HEK293 (cell line): Measurements from ENCODE around the gene ARID1A.
A peak's percentile ranks its signal among the peaks of the same experiment; 100 is the strongest.

ENCODE experiments used
- BCL6B ChIP-seq: fragments of 450-650 bp; formaldehyde crosslinking; IDR thresholded peaks from 2 replicates; pipeline ENCODE4 v1.5.1; 2017; ENCODE audit warnings: missing biosample characterization, missing genetic modification characterization
- IKZF3 ChIP-seq: fragments of 450-650 bp; IDR thresholded peaks from 2 replicates; pipeline ENCODE4 v1.5.0; 2018; ENCODE audit warnings: missing biosample characterization, mild to moderate bottlenecking, missing genetic modification characterization, moderate library complexity
- SALL2 ChIP-seq: fragments of 450-650 bp; formaldehyde crosslinking; IDR thresholded peaks from 2 replicates; pipeline ENCODE4 v1.5.0; 2017; ENCODE audit warnings: missing biosample characterization, mild to moderate bottlenecking, missing genetic modification characterization, borderline replicate concordance
- SCRT2 ChIP-seq: fragments of 450-650 bp; formaldehyde crosslinking; IDR thresholded peaks from 2 replicates; pipeline ENCODE4 v1.5.1; 2016; ENCODE audit warnings: missing biosample characterization, missing genetic modification characterization
- SP2 ChIP-seq: fragments of 450-650 bp; formaldehyde crosslinking; IDR thresholded peaks from 2 replicates; pipeline ENCODE4 v1.5.1; 2016; ENCODE audit warnings: missing biosample characterization, missing genetic modification characterization
- SP7 ChIP-seq: fragments of 450-650 bp; formaldehyde crosslinking; IDR thresholded peaks from 2 replicates; pipeline ENCODE4 v1.5.1; 2016; ENCODE audit warnings: missing biosample characterization, missing genetic modification characterization
- ZBTB17 ChIP-seq: fragments of 450-650 bp; formaldehyde crosslinking; IDR thresholded peaks from 2 replicates; pipeline ENCODE4 v1.5.1; 2016; ENCODE audit warnings: missing biosample characterization, missing genetic modification characterization
- ZFP69B ChIP-seq: fragments of 450-650 bp; formaldehyde crosslinking; IDR thresholded peaks from 2 replicates; pipeline ENCODE4 v1.5.1; 2016; ENCODE audit warnings: missing biosample characterization, missing genetic modification characterization
- ZNF140 ChIP-seq: fragments of 450-650 bp; formaldehyde crosslinking; IDR thresholded peaks from 2 replicates; pipeline ENCODE4 v1.5.1; 2016; ENCODE audit warnings: missing biosample characterization, missing genetic modification characterization
- ZNF174 ChIP-seq: fragments of 450-650 bp; formaldehyde crosslinking; IDR thresholded peaks from 2 replicates; pipeline ENCODE4 v1.5.0; 2017; ENCODE audit warnings: missing biosample characterization, mild to moderate bottlenecking, missing genetic modification characterization
- ZNF19 ChIP-seq: fragments of 450-650 bp; formaldehyde crosslinking; IDR thresholded peaks from 2 replicates; pipeline ENCODE4; 2016; ENCODE audit warnings: missing biosample characterization, missing genetic modification characterization, low read depth
- ZNF202 ChIP-seq: fragments of 450-650 bp; formaldehyde crosslinking; IDR thresholded peaks from 2 replicates; pipeline ENCODE4 v1.5.1; 2016; ENCODE audit warnings: missing biosample characterization, missing genetic modification characterization, borderline replicate concordance
- ZNF214 ChIP-seq: fragments of 450-650 bp; formaldehyde crosslinking; IDR thresholded peaks from 2 replicates; pipeline ENCODE4 v1.5.1; 2017; ENCODE audit warnings: missing biosample characterization, mild to moderate bottlenecking, missing genetic modification characterization, borderline replicate concordance
- ZNF24 ChIP-seq: fragments of 450-650 bp; formaldehyde crosslinking; IDR thresholded peaks from 2 replicates; pipeline ENCODE4 v1.5.1; 2016; ENCODE audit warnings: missing biosample characterization, missing genetic modification characterization
- ZNF366 ChIP-seq: fragments of 450-650 bp; formaldehyde crosslinking; conservative IDR thresholded peaks from 2 replicates; pipeline ENCODE4 v1.5.1; 2016; ENCODE audit warnings: missing biosample characterization, missing genetic modification characterization
- ZNF394 ChIP-seq: fragments of 450-650 bp; formaldehyde crosslinking; IDR thresholded peaks from 2 replicates; pipeline ENCODE4 v1.5.1; 2016; ENCODE audit warnings: missing biosample characterization, missing genetic modification characterization, mild to moderate bottlenecking, moderate library complexity, borderline replicate concordance
- ZNF426 ChIP-seq: fragments of 450-650 bp; formaldehyde crosslinking; IDR thresholded peaks from 2 replicates; pipeline ENCODE4 v1.5.1; 2017; ENCODE audit warnings: missing biosample characterization, missing genetic modification characterization, mild to moderate bottlenecking, inconsistent platforms, moderate library complexity
- ZNF510 ChIP-seq: fragments of 450-650 bp; formaldehyde crosslinking; IDR thresholded peaks from 2 replicates; pipeline ENCODE4 v1.5.1; 2018; ENCODE audit warnings: mild to moderate bottlenecking, missing genetic modification characterization, missing biosample characterization; ENCODE audit not compliant: insufficient replicate concordance
- ZNF521 ChIP-seq: fragments of 450-650 bp; formaldehyde crosslinking; IDR thresholded peaks from 2 replicates; pipeline ENCODE4 v1.5.1; 2017; ENCODE audit warnings: missing biosample characterization, mild to moderate bottlenecking, missing genetic modification characterization
- ZNF530 ChIP-seq: fragments of 450-650 bp; formaldehyde crosslinking; IDR thresholded peaks from 2 replicates; pipeline ENCODE4 v1.5.1; 2016; ENCODE audit warnings: low read depth, missing biosample characterization, missing genetic modification characterization
- ZNF544 ChIP-seq: fragments of 450-650 bp; formaldehyde crosslinking; IDR thresholded peaks from 2 replicates; pipeline ENCODE4 v1.5.0; 2017; ENCODE audit warnings: missing biosample characterization, missing genetic modification characterization
- ZNF623 ChIP-seq: fragments of 450-650 bp; formaldehyde crosslinking; IDR thresholded peaks from 2 replicates; pipeline ENCODE4 v1.5.1; 2016; ENCODE audit warnings: missing biosample characterization, missing genetic modification characterization
- ZNF629 ChIP-seq: fragments of 450-650 bp; formaldehyde crosslinking; IDR thresholded peaks from 2 replicates; pipeline ENCODE4 v1.5.1; 2017; ENCODE audit warnings: missing biosample characterization, missing genetic modification characterization
- ZNF660 ChIP-seq: fragments of 450-650 bp; IDR thresholded peaks from 2 replicates; pipeline ENCODE4 v1.5.1; 2018; ENCODE audit warnings: missing biosample characterization, mild to moderate bottlenecking, missing genetic modification characterization
- ZNF701 ChIP-seq: fragments of 450-650 bp; formaldehyde crosslinking; IDR thresholded peaks from 2 replicates; pipeline ENCODE4 v1.5.1; 2016; ENCODE audit warnings: missing biosample characterization, missing genetic modification characterization
- ZXDB ChIP-seq: fragments of 450-650 bp; formaldehyde crosslinking; IDR thresholded peaks from 2 replicates; pipeline ENCODE4 v1.5.1; 2016; ENCODE audit warnings: missing biosample characterization, missing genetic modification characterization
- TF ChIP-seq, protein P1 (sequence below): fragments of 450-650 bp; formaldehyde crosslinking; IDR thresholded peaks from 2 replicates; pipeline ENCODE4 v1.5.1; 2016; ENCODE audit warnings: missing biosample characterization, missing genetic modification characterization
- TF ChIP-seq, protein P2 (sequence below): fragments of 450-650 bp; formaldehyde crosslinking; conservative IDR thresholded peaks from 2 replicates; pipeline ENCODE4 v1.5.1; 2016; ENCODE audit warnings: low read depth, missing biosample characterization, missing genetic modification characterization
- TF ChIP-seq, protein P3 (sequence below): fragments of 450-650 bp; formaldehyde crosslinking; IDR thresholded peaks from 2 replicates; pipeline ENCODE4 v1.5.1; 2017; ENCODE audit warnings: missing biosample characterization, mild to moderate bottlenecking, missing genetic modification characterization, moderate library complexity

Gene ARID1A

GRCh38 chr1:26723013-26723991 is 27.5 kb downstream of the ARID1A start (continued):
- TF ChIP-seq SP7 (tag by site-specific recombination) (no peak; the same call in none of the 2 replicates), ZNF174 (tag by site-specific recombination) (no peak), ZNF426 (no peak), ZNF214 (tag by site-specific recombination) (no peak), ZNF19 (tag by site-specific recombination) (no peak), ZNF701 (tag by site-specific recombination) (no peak), ZNF366 (tag by site-specific recombination) (0 out of 2 replicates have a peak, but pooled peaks have one; percentile 71), ZXDB (tag by site-specific recombination) (peak; percentile 88), SALL2 (tag by site-specific recombination) (no peak), ZNF140 (tag by site-specific recombination) (no peak), ZNF660 (tag by site-specific recombination) (peak; percentile 67), ZNF202 (tag by site-specific recombination) (no peak), ZNF623 (tag by site-specific recombination) (no peak), ZNF521 (tag by site-specific recombination) (no peak), ZNF629 (tag by site-specific recombination) (peak; percentile 94), ZNF394 (peak; percentile 32; the same call in 1 of the 2 replicates), ZBTB17 (peak; percentile 96), IKZF3 (tag by site-specific recombination) (peak; percentile 60; the same call in 1 of the 2 replicates), SCRT2 (tag by site-specific recombination) (peak; percentile 59; the same call in 1 of the 2 replicates), SP2 (peak; percentile 76), ZNF510 (tag by site-specific recombination) (no peak), BCL6B (tag by site-specific recombination) (no peak), ZNF530 (tag by site-specific recombination) (peak; percentile 85; the same call in 1 of the 2 replicates), ZNF544 (tag by site-specific recombination) (no peak), ZNF24 (tag by site-specific recombination) (peak; percentile 58; the same call in 1 of the 2 replicates), ZFP69B (peak; percentile 62)
- TF ChIP-seq, protein P1, sequence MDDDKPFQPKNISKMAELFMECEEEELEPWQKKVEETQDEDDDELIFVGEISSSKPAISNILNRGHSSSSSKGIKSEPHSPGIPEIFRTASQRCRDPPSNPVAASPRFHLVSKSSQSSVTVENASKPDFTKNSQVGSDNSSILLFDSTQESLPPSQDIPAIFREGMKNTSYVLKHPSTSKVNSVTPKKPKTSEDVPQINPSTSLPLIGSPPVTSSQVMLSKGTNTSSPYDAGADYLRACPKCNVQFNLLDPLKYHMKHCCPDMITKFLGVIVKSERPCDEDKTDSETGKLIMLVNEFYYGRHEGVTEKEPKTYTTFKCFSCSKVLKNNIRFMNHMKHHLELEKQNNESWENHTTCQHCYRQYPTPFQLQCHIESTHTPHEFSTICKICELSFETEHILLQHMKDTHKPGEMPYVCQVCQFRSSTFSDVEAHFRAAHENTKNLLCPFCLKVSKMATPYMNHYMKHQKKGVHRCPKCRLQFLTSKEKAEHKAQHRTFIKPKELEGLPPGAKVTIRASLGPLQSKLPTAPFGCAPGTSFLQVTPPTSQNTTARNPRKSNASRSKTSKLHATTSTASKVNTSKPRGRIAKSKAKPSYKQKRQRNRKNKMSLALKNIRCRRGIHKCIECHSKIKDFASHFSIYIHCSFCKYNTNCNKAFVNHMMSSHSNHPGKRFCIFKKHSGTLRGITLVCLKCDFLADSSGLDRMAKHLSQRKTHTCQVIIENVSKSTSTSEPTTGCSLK (tag by site-specific recombination), result no peak
- TF ChIP-seq, protein P2, sequence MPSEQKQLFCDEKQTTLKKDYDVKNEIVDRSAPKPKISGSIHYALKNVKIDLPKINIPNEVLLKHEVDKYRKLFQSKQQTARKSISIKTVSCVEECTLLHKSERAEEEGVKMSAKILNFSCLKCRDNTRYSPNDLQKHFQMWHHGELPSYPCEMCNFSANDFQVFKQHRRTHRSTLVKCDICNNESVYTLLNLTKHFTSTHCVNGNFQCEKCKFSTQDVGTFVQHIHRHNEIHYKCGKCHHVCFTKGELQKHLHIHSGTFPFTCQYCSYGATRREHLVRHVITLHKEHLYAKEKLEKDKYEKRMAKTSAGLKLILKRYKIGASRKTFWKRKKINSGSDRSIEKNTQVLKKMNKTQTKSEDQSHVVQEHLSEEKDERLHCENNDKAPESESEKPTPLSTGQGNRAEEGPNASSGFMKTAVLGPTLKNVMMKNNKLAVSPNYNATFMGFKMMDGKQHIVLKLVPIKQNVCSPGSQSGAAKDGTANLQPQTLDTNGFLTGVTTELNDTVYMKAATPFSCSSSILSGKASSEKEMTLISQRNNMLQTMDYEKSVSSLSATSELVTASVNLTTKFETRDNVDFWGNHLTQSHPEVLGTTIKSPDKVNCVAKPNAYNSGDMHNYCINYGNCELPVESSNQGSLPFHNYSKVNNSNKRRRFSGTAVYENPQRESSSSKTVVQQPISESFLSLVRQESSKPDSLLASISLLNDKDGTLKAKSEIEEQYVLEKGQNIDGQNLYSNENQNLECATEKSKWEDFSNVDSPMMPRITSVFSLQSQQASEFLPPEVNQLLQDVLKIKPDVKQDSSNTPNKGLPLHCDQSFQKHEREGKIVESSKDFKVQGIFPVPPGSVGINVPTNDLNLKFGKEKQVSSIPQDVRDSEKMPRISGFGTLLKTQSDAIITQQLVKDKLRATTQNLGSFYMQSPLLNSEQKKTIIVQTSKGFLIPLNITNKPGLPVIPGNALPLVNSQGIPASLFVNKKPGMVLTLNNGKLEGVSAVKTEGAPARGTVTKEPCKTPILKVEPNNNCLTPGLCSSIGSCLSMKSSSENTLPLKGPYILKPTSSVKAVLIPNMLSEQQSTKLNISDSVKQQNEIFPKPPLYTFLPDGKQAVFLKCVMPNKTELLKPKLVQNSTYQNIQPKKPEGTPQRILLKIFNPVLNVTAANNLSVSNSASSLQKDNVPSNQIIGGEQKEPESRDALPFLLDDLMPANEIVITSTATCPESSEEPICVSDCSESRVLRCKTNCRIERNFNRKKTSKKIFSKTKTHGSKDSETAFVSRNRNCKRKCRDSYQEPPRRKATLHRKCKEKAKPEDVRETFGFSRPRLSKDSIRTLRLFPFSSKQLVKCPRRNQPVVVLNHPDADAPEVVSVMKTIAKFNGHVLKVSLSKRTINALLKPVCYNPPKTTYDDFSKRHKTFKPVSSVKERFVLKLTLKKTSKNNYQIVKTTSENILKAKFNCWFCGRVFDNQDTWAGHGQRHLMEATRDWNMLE, result no peak
- TF ChIP-seq, protein P3, sequence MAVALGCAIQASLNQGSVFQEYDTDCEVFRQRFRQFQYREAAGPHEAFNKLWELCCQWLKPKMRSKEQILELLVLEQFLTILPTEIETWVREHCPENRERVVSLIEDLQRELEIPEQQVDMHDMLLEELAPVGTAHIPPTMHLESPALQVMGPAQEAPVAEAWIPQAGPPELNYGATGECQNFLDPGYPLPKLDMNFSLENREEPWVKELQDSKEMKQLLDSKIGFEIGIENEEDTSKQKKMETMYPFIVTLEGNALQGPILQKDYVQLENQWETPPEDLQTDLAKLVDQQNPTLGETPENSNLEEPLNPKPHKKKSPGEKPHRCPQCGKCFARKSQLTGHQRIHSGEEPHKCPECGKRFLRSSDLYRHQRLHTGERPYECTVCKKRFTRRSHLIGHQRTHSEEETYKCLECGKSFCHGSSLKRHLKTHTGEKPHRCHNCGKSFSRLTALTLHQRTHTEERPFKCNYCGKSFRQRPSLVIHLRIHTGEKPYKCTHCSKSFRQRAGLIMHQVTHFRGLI (tag by site-specific recombination), result peak; percentile 46; the same call in 1 of the 2 replicates
